Gastrocnemius medialis (tissue), 4 donors: ENCODE results near the gene SLC9A1. TPM values are rescaled to one million over a fixed set of nuclear protein-coding genes. Genes with fewer than 3 reads are reported as not detected.
A peak's percentile ranks its signal among the peaks of the same experiment; 100 is the strongest.

ENCODE experiments used
- ATAC-seq, 2 donors: fragments of 150-250 bp; one replicate each; pipeline ENCODE4 v1.9.1; 2016
- DNase-seq, 2 donors: peaks; one replicate each; pipeline ENCODE4 v3.0.0-alpha.2; 2019
- H3K27ac ChIP-seq, 4 donors: fragments of 200-600 bp; sonication (generic); 1 replicate in 1 of 4; 2 replicates in 3 of 4; pipeline ENCODE4 v1.5.1; 2016 to 2018; ENCODE audit warnings: mild to moderate bottlenecking in 2 of 4, moderate library complexity in 1 of 4
- H3K27me3 ChIP-seq, 3 donors: fragments of 200-600 bp; sonication (generic) in 2 of 3; 1 replicate in 1 of 3; 2 replicates in 2 of 3; pipeline versions ENCODE4 v1.5.1 to v1.6.0; 2016 to 2019; ENCODE audit warnings: mild to moderate bottlenecking in 1 of 3, moderate library complexity in 1 of 3
- H3K36me3 ChIP-seq, 2 donors: fragments of 200-600 bp; sonication (generic) in 1 of 2; one replicate each; pipeline ENCODE4 v1.5.1; 2017 to 2018
- H3K4me1 ChIP-seq, 2 donors: fragments of 200-600 bp; sonication (generic) in 1 of 2; one replicate each; pipeline ENCODE4 v1.5.1; 2016 to 2017; ENCODE audit warnings: mild to moderate bottlenecking in 2 of 2
- H3K4me3 ChIP-seq, 4 donors: fragments of 200-600 bp; sonication (generic) in 3 of 4; 1 replicate in 1 of 4; 2 replicates in 3 of 4; pipeline ENCODE4 v1.5.1; 2016 to 2019; ENCODE audit warnings: mild to moderate bottlenecking in 2 of 4
- H3K9me3 ChIP-seq, 3 donors: fragments of 200-600 bp; sonication (generic) in 2 of 3; 1 replicate in 1 of 3; 2 replicates in 2 of 3; pipeline ENCODE4 v1.5.1; 2016 to 2019
- POLR2A ChIP-seq, 2 donors: fragments of 450-650 bp; IDR thresholded peaks; one replicate each; pipeline ENCODE4 v1.6.1; 2017; ENCODE audit warnings: antibody characterized with exemption in 2 of 2, mild to moderate bottlenecking in 2 of 2, moderate library complexity in 2 of 2
- in situ Hi-C, 4 donors: fragments of 200-750 bp; cut with MboI; loops; one replicate each; pipeline versions ENCODE4 v1.15.0 to v1.8.0; 2017; ENCODE audit warnings: low sequenced_read_pairs in 4 of 4
- intact Hi-C: fragments of 100-400 bp; cut with DNase I; formaldehyde crosslinking; loops from one replicate; pipeline ENCODE4 v1.15.1; 2023; ENCODE audit warnings: low total_unique reads
- total RNA-seq, 4 donors: library from RNA; depleted of rRNA; stranded (reverse); fragments of >200 nt; gene quantifications; one replicate each; pipeline versions ENCODE4 v1.1.0 to v1.2.3, GENCODE V29; 2016
- TF ChIP-seq, protein P1 (sequence below), 5 experiments: fragments of 450-650 bp in 3 of 5; fragments of 200-600 bp in 2 of 5; sonication (generic) in 2 of 5; IDR thresholded peaks in 4 of 5; conservative IDR thresholded peaks in 1 of 5; 1 replicate in 4 of 5; 2 replicates in 1 of 5; pipeline ENCODE4 v1.5.1; 2016 to 2019; ENCODE audit warnings: antibody characterized with exemption in 5 of 5, mild to moderate bottlenecking in 3 of 5, moderate library complexity in 3 of 5

Gene SLC9A1
- total RNA-seq, 4 donors from 2014 or later: 2.5 to 4.3 (median 3.7) TPM

DNA sequence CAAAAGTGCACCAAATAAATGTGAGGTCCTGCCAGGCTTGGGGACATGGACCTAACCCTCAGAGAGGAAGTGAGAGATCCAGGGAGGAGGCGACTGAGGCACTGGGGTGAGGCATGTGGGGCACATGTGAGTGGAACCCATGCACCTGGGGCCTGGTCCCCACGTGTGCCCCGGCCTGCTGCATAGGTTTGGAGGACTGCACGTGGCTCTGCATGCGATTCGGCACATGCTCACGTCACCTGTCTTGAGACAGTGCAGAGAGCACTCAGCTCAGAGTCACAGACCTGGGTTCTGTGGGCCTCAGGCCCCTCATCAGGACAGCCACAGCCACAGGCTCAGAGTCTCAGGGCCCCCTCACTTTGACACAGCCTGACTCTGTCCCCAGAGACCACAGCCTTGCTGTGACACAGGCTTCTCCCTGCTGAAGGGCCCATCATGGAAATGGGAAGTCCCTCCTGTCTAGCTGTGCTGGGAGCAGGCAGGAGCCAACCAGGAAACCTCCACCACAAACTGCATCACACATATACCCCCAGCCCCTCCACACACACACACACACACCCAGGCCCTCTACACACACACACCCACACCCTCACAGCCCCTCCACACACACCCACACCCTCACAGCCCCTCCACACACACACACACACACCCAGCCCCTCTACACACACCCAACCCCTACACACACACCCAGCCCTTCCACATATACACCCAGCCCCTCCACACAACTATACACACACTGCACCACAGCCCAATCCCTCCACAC, 48.2 kb downstream of the SLC9A1 start:
- H3K4me3 ChIP-seq: no peak overlapping the region
- peaks cover 5 to 10% of the 10 kb centered on the region in 2 donors for H3K4me1 ChIP-seq
- TF ChIP-seq, protein P1, sequence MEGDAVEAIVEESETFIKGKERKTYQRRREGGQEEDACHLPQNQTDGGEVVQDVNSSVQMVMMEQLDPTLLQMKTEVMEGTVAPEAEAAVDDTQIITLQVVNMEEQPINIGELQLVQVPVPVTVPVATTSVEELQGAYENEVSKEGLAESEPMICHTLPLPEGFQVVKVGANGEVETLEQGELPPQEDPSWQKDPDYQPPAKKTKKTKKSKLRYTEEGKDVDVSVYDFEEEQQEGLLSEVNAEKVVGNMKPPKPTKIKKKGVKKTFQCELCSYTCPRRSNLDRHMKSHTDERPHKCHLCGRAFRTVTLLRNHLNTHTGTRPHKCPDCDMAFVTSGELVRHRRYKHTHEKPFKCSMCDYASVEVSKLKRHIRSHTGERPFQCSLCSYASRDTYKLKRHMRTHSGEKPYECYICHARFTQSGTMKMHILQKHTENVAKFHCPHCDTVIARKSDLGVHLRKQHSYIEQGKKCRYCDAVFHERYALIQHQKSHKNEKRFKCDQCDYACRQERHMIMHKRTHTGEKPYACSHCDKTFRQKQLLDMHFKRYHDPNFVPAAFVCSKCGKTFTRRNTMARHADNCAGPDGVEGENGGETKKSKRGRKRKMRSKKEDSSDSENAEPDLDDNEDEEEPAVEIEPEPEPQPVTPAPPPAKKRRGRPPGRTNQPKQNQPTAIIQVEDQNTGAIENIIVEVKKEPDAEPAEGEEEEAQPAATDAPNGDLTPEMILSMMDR (IDR thresholded peaks at IDR 0.05 in 4 of 5, conservative IDR thresholded peaks at IDR 0.05 in 1 of 5): no peak
- no peak for TF ChIP-seq POLR2A (IDR thresholded peaks at IDR 0.05)
- H3K27me3 ChIP-seq: no peaks in the 10 kb centered on the region
- ATAC-seq (no peak), DNase-seq (no peak)
- no peak overlapping the region for H3K27ac ChIP-seq
- intact Hi-C loops (no loop called here), in situ Hi-C loops (loop anchor here (5.0 to 10.0 kb wide), 2 partner anchors 168 to 176 kb away; no protein-coding TSS in a partner anchor)
- no peaks in the 10 kb centered on the region for H3K36me3 ChIP-seq
- no peaks in the 10 kb centered on the region for H3K9me3 ChIP-seq

DNA sequence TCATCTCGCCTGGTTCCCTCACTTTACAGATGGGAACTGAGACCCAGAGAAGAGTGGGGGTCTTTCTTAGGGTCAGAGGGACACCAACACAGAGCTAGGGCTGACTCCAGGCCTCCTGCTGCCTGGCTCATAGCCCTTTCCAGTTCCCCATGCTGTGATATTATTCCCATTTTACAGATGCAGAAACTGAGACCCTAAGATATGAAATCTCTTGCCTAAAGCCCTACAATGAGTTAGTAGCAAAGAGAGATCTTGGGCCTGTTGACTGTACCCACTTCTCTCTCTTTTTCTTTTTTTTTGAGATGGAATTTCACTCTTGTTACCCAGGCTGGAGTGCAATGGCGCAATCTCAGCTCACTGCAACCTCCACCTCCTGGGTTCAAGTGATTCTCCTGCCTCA, 49.9 kb downstream of the SLC9A1 start:
- H3K27me3 ChIP-seq: no peaks in the 10 kb centered on the region
- DNase-seq (no peak), ATAC-seq (no peak)
- in situ Hi-C loops: loop anchor here (5.0 to 10.0 kb wide), 2 partner anchors 170 to 177 kb away; no protein-coding TSS in a partner anchor
- no peaks in the 10 kb centered on the region for H3K4me1 ChIP-seq
- H3K4me3 ChIP-seq: no peak overlapping the region
- no peaks in the 10 kb centered on the region for H3K9me3 ChIP-seq
- H3K36me3 ChIP-seq: no peaks in the 10 kb centered on the region
- intact Hi-C loops: no loop called here
- TF ChIP-seq POLR2A (IDR thresholded peaks at IDR 0.05): no peak
- TF ChIP-seq, protein P1 (IDR thresholded peaks at IDR 0.05 in 4 of 5, conservative IDR thresholded peaks at IDR 0.05 in 1 of 5): no peak
- peak overlapping the region in 1 of 4 donors; percentile 9 for H3K27ac ChIP-seq

DNA sequence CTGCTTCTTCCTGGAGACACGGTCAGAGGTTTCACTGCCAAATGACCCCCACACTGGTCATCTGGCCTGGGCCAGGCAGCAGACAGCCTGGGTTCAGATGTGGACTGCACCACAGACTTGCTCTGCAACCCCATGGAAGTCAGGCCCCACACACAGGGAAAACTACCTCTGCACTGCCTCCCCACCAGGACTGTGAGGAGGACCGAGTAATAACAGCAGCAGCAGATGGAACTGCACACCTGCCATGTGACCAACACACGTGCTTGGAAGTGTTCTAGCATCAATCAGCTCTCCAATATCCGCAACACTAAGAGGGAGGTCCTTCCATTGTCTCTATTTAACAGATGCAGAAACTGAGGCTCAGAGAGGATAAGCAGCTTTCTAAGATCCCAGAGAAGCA, 51.4 kb downstream of the SLC9A1 start:
- in situ Hi-C loops: loop anchor here in 3 of 4 donors (5.0 to 10.0 kb wide), 2 partner anchors 94 to 171 kb away; no protein-coding TSS in a partner anchor
- no peak overlapping the region for H3K4me3 ChIP-seq
- intact Hi-C loops: loop anchor here (5.0 kb wide), 1 partner anchor 284 kb away; no protein-coding TSS in a partner anchor
- H3K4me1 ChIP-seq: peaks cover 0 to 6% of the 10 kb centered on the region in 2 donors
- no peak overlapping the region for H3K27ac ChIP-seq
- no peaks in the 10 kb centered on the region for H3K27me3 ChIP-seq
- no peaks in the 10 kb centered on the region for H3K9me3 ChIP-seq
- TF ChIP-seq, protein P1 (IDR thresholded peaks at IDR 0.05 in 4 of 5, conservative IDR thresholded peaks at IDR 0.05 in 1 of 5): no peak
- no peak for TF ChIP-seq POLR2A (IDR thresholded peaks at IDR 0.05)
- DNase-seq (no peak), ATAC-seq (no peak)
- no peaks in the 10 kb centered on the region for H3K36me3 ChIP-seq

DNA sequence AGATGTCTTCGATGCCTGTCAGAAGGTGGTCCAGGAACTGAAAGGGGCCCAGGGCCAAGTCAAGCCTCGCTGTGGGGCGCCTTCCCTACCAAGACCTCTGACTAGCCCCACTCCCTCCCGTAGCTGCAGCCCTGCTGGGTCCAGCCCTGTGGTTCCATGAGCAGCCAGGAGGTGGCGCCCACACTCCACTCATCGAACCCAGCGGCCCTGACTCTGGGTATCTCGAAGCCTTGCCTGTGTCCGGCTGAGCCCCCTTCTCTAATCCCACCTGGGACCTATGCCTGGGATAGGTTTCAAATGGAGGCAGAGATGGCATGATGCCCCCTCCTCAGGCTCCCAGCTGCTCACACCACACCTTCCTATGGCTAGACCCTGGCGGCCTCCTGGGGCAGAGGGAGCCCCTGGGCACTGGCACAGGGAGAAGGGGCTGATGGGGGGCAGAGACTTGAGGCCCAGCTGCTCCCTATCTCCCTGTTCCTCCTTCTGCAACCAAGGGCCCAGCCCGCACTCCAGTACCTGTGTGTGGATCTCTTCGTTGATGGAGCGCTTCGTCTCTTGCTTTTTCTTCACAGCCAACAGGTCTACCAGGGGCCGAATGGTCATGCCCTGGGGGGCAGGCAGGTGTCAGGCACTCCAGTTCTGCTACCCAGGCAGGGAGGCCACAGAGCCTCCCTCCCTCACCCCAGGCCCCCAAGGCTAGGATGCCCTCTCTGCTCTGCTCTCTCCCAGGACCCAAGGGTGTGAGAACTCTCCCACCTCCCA, 52.0 kb downstream of the SLC9A1 start:
- no peaks in the 10 kb centered on the region for H3K27me3 ChIP-seq
- intact Hi-C loops: loop anchor here (1.0 to 5.0 kb wide), 3 partner anchors 95 to 284 kb away; no protein-coding TSS in a partner anchor
- in situ Hi-C loops: loop anchor here in 3 of 4 donors (5.0 to 10.0 kb wide), 2 partner anchors 94 to 172 kb away; no protein-coding TSS in a partner anchor
- ATAC-seq (peak; percentile 49 to 77), DNase-seq (peak in 1 of 2 donors; percentile 65)
- H3K4me3 ChIP-seq: no peak overlapping the region
- peaks cover 0 to 6% of the 10 kb centered on the region in 2 donors for H3K4me1 ChIP-seq
- H3K27ac ChIP-seq: no peak overlapping the region
- no peaks in the 10 kb centered on the region for H3K36me3 ChIP-seq
- no peaks in the 10 kb centered on the region for H3K9me3 ChIP-seq
- TF ChIP-seq, protein P1 (IDR thresholded peaks at IDR 0.05 in 4 of 5, conservative IDR thresholded peaks at IDR 0.05 in 1 of 5): peak; percentile 93 to 99 (median 98)
- no peak for TF ChIP-seq POLR2A (IDR thresholded peaks at IDR 0.05)
